ENCODE data around the gene SYNGR4.

SYNGR4 gene

GRCh38 chr19:48424694-48425219, 60.6 kb downstream of the SYNGR4 start:
- peak; percentile 57 for DNase-seq (ENCODE audit: low spot score)
- FAIRE-seq: no peak
